Measurements from ENCODE around the gene SLC66A2. TPM values are rescaled to one million over a fixed set of nuclear protein-coding genes. Genes with fewer than 3 reads are reported as not detected.

The SLC66A2 gene
- total and polyA plus RNA-seq, 10 donors, result 28.7 to 61.9 (median 50.0) TPM

DNA sequence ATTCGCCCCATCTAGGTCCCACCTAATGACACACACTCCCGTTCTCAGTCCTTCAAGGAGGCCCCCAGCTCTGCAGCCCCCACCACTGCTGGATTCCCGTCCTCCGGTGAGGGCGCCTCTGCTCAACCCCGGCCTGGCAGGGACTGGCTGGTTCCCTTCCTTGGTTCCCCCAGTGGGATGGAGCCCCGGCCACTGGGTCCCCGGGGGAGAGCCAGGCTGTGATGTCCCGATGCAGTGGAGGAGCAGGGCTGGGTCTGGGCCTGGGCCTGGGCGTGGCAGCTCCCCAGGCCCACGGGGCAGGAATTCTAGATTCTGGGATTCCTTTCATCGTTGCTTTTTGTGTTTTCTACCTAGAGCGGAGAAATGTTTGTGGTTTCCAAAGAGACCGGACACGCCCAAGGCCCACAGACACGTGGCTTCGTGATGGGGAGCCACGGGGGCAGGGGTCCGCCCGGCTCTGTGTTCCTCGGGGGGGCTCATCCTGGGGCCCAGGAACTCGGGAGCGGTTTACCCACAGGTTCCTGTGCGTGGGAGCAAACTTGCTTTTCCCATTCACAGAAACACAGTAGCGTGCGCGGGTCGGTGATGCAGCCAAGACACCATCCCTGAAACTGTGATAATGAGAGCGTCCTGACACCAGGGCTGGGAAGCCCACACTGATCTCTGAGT lies 67.0 kb downstream of the SLC66A2 start:
- intact Hi-C loops (cut with DNase I; ENCODE audit: low total_unique reads), result no loop called here
- Histone ChIP-seq H3K4me1 (no peaks in the 10 kb centered on the region), H3K27ac (no peak overlapping the region), H3K27me3 (replicated peaks in 1 of 7) (no peaks in the 10 kb centered on the region), H3K36me3 (no peaks in the 10 kb centered on the region), H3K9me3 (peaks cover 0 to 38% (median 26%) of the 10 kb centered on the region in 8 donors), H3K4me3 (no peak overlapping the region)
- DNase-seq, result peak; percentile 70
- TF ChIP-seq CTCF (IDR thresholded peaks at IDR 0.05 in 8 of 11, conservative IDR thresholded peaks at IDR 0.05 in 3 of 11) (no peak), POLR2AphosphoS5 (IDR thresholded peaks at IDR 0.05) (no peak), POLR2A (IDR thresholded peaks at IDR 0.05) (no peak)
- WGBS, 5 donors, result 84 to 93% (median 85%) methylated on average over 26 to 29 of the region's 29 CpGs

DNA sequence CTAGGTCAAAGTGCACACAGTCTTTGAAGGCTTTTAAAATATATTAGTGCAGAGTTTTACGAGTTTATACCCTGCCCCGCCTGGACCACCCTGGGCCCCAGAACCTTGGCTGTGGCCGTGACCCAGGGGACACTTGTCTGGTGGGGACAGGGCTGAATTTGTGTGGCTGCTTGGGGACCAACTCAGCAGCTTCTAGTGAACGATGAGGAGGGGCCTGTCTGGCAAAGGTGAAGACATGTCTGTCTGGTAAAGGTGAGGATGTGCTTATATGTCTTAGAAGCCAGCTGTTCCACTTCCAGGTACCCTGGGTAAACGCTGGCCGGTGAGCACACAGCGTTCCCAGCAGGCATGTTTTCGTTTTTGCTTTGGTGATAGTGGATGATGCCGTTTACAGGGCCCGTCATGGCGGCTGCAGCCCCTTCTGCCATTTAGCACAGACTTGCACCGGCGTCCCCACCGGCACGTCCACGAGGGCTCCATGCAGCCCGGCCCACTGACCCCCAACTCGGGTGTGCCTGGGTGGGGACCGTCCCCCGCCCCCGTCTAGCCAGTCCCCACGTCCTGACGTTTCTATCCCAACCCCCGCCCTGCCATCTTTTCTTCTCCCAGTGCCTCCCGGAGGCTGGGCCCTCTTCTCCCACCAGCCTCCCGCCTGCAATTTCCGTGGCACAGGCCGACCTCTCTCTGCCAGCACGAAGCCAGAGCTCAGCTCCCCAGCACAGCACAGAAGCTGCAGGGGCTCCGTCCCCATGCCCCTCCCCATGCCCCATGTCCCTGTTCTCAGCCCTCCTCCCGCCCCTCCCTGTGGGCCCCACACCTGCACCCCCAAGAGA lies 67.8 kb downstream of the SLC66A2 start:
- intact Hi-C loops (cut with DNase I; ENCODE audit: low total_unique reads), result no loop called here
- no peaks in the 10 kb centered on the region for H3K27me3 ChIP-seq (replicated peaks in 1 of 7)
- peak; percentile 56 for DNase-seq
- H3K9me3 ChIP-seq, result peaks cover 0 to 37% (median 21%) of the 10 kb centered on the region in 8 donors
- H3K27ac ChIP-seq, result no peak overlapping the region
- TF ChIP-seq POLR2A (IDR thresholded peaks at IDR 0.05) (no peak), POLR2AphosphoS5 (IDR thresholded peaks at IDR 0.05) (no peak), CTCF (IDR thresholded peaks at IDR 0.05 in 8 of 11, conservative IDR thresholded peaks at IDR 0.05 in 3 of 11) (no peak)
- no peaks in the 10 kb centered on the region for H3K36me3 ChIP-seq
- H3K4me3 ChIP-seq, result no peak overlapping the region
- 90 to 94% (median 91%) methylated on average over 31 of the region's 31 CpGs for WGBS, 5 donors
- no peaks in the 10 kb centered on the region for H3K4me1 ChIP-seq

DNA sequence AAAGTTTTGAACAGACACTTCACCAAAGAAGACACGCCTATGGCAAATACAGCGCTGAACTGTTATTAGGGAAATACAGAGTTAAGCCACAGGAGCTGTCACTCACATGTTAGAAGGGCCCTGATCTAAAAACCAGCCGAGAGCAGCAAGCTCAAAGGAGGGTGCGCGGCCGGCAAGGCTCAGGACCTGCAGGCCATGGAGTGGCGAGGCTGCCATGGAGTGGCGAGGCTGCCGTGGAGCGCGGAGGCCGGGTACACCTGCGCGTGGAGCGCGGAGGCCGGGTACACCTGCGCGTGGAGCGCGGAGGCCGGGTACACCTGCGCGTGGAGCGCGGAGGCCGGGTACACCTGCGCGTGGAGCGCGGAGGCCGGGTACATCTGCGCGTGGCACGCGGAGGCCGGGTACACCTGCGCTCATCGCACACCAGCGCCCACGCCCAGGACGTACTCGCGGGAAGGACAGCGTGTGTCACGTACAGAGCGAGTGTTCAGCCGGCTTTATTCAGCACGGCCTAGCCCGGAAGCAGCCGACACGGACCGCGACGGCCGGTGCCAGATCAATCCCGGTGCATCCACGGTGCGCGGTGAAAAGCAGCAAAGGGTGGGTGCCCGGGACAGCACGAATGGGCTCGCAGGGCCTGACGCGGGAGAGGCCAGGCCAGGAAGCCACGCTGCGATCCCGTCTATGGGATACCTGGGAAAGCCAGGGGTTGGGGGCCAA lies 68.8 kb downstream of the SLC66A2 start:
- 96 to 98% (median 96%) methylated on average over 61 to 68 of the region's 68 CpGs for WGBS, 5 donors
- H3K27me3 ChIP-seq (replicated peaks in 1 of 7), result no peaks in the 10 kb centered on the region
- H3K9me3 ChIP-seq, result peaks cover 0 to 28% (median 11%) of the 10 kb centered on the region in 8 donors
- no peaks in the 10 kb centered on the region for H3K36me3 ChIP-seq
- DNase-seq, result peak; percentile 60
- H3K27ac ChIP-seq, result no peak overlapping the region
- H3K4me3 ChIP-seq, result no peak overlapping the region
- intact Hi-C loops (cut with DNase I; ENCODE audit: low total_unique reads), result no loop called here
- no peaks in the 10 kb centered on the region for H3K4me1 ChIP-seq
- TF ChIP-seq POLR2AphosphoS5 (IDR thresholded peaks at IDR 0.05), result no peak

- 86 to 90% (median 90%) methylated on average over 11 of the region's 11 CpGs for WGBS, 5 donors
- Histone ChIP-seq H3K27ac (no peak overlapping the region), H3K36me3 (no peaks in the 10 kb centered on the region), H3K4me1 (no peaks in the 10 kb centered on the region), H3K4me3 (no peak overlapping the region), H3K27me3 (replicated peaks in 1 of 7) (peaks cover 0 to 1% (median 0%) of the 10 kb centered on the region in 7 donors), H3K9me3 (peaks cover 0 to 20% (median 4%) of the 10 kb centered on the region in 8 donors)
- intact Hi-C loops (cut with DNase I; ENCODE audit: low total_unique reads), result no loop called here
- DNase-seq, result peak; percentile 32
- no peak for TF ChIP-seq POLR2A (IDR thresholded peaks at IDR 0.05)
- no peak for TF ChIP-seq CTCF (IDR thresholded peaks at IDR 0.05 in 8 of 11, conservative IDR thresholded peaks at IDR 0.05 in 3 of 11)
- TF ChIP-seq POLR2AphosphoS5 (IDR thresholded peaks at IDR 0.05), result no peak
These were observed 69.8 kb downstream of the SLC66A2 start for GRCh38 chr18:79881695-79882094.
